NCI-H774 (cell line): ENCODE measurements around the gene SMAP2.

Experiments used
- DNase-seq: peaks from one replicate; lab custom pipeline; 2025; lab: John Stamatoyannopoulos, UW

Gene SMAP2

GRCh38 chr1:40421431-40422384, 48.2 kb downstream of the SMAP2 start:
- peak; percentile 24 for DNase-seq

GRCh38 chr1:40422630-40423263, 49.2 kb downstream of the SMAP2 start:
- no peak for DNase-seq

GRCh38 chr1:40423264-40423642, 49.7 kb downstream of the SMAP2 start:
- no peak for DNase-seq

GRCh38 chr1:40423951-40424618, 50.6 kb downstream of the SMAP2 start:
- DNase-seq = no peak

- no peak for DNase-seq
Observed at GRCh38 chr1:40425198-40425597, 51.7 kb downstream of the SMAP2 start.

- no peak for DNase-seq
Observed at GRCh38 chr1:40431385-40431784, 57.9 kb downstream of the SMAP2 start.

GRCh38 chr1:40432644-40433390, 59.3 kb downstream of the SMAP2 start:
- DNase-seq = no peak

GRCh38 chr1:40435471-40435870, 61.9 kb downstream of the SMAP2 start:
- DNase-seq = no peak

GRCh38 chr1:40435876-40436275, 62.3 kb downstream of the SMAP2 start:
- DNase-seq = no peak

GRCh38 chr1:40438391-40439015, 65.0 kb downstream of the SMAP2 start:
- no peak for DNase-seq

GRCh38 chr1:40439247-40439646, 65.7 kb downstream of the SMAP2 start:
- no peak for DNase-seq

GRCh38 chr1:40449684-40450494, 76.4 kb downstream of the SMAP2 start, which contains the start of gene ZFP69B:
ZFP69B (plus strand) TSS chr1:40450476; CDS start chr1:40450962, 486 bp downstream.
- peak; percentile 98 for DNase-seq

- no peak for DNase-seq
Observed at GRCh38 chr1:40450495-40451237, 77.1 kb downstream of the SMAP2 start.

- DNase-seq = no peak
Observed at GRCh38 chr1:40451238-40451585, 77.7 kb downstream of the SMAP2 start.

GRCh38 chr1:40454873-40455272, 81.3 kb downstream of the SMAP2 start:
- no peak for DNase-seq

- DNase-seq = no peak
Observed at GRCh38 chr1:40462956-40463590, 89.5 kb downstream of the SMAP2 start.

GRCh38 chr1:40469327-40469726, 95.8 kb downstream of the SMAP2 start:
- no peak for DNase-seq
